CD1c-positive myeloid dendritic cell (primary cell): ENCODE results near the gene FHIT.

Experiments
- DNase-seq: peaks from one replicate; pipeline ENCODE4 v3.0.0-alpha.2; 2016; ENCODE audit errors: extremely low spot score

The FHIT gene

GRCh38 chr3:60102154-60102553 lies 1149.1 kb downstream of the FHIT start:
- DNase-seq: no peak

GRCh38 chr3:60101621-60102020 lies 1149.6 kb downstream of the FHIT start:
- no peak for DNase-seq

GRCh38 chr3:60096403-60096802 lies 1154.8 kb downstream of the FHIT start:
- no peak for DNase-seq

DNA sequence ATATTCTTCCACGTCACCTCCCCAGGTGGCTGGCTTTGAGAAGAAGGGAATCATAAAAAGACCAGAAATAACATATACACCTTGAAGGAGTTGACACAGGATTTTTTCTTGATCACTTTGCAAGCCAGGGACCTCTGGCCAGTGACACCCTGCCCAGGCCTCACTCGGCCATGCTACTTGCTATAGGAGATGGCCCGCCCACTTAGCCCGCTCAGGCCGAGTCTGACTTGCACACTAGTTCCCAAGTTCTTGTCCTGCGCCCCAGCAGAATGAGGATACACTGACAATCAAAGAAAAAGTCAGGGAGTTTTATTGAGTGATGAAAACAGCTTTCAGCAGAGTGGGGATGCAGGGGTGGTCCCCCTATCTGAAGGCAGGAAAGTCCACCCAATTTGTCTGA lies 1155.3 kb downstream of the FHIT start:
- DNase-seq: no peak

- no peak for DNase-seq
Measured at GRCh38 chr3:60095516-60095915, 1155.7 kb downstream of the FHIT start.

- no peak for DNase-seq
Measured at GRCh38 chr3:60094392-60094947, 1156.8 kb downstream of the FHIT start.

GRCh38 chr3:60090548-60090947 lies 1160.7 kb downstream of the FHIT start:
- DNase-seq: no peak

DNA sequence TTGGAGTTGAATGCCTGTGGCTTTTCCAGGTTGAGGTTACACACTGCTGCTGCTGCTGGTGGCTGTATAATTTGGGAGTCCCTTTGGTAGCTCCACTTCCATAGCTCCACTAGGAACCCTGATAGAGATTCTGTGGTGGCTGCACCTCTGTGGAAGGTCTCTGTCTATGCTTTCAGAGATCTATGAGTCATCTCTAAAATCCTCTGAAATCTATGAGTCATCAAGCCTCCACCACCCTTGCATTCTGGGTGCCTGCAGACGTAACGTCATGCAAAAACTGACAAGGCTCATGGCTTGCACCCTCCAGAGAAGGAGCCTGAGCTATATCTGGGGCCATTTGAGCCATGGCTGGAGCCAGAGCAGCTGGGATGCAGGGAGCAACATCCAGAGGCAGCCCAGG lies 1164.4 kb downstream of the FHIT start:
- peak; percentile 2 for DNase-seq

- no peak for DNase-seq
Measured at GRCh38 chr3:60085649-60086048, 1165.6 kb downstream of the FHIT start.

DNA sequence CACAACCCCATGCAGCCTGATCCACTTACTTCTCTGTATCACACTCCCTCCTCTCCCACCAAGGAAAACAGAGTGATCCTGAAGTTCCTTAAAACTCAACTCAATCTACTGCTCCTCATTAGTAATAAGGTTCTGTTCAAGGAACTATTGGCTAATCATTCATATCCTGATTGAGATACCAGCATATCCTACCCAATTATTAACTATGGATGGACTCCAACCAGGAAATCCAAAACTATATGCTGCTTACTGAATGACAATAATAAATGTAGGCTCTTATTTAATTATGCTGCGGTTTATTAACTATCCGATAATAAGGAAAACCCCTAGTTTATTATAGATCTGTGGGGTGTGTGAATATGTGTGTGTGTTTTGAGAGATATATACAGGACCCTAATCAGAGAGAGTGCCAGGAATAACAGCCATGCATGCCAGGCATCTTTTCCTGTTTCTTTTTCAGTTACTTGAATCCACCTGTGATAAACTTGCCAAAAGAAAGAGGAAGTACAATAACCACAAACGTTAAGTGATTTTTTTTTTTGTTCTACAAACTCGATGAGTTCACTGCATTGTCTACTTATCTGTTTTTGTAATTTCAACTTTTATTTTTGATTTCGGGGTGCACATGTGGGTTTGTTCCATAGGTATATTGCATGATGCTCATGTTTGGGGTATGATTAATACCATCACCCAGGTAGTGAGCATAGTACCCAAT lies 1169.7 kb downstream of the FHIT start:
- no peak for DNase-seq

DNA sequence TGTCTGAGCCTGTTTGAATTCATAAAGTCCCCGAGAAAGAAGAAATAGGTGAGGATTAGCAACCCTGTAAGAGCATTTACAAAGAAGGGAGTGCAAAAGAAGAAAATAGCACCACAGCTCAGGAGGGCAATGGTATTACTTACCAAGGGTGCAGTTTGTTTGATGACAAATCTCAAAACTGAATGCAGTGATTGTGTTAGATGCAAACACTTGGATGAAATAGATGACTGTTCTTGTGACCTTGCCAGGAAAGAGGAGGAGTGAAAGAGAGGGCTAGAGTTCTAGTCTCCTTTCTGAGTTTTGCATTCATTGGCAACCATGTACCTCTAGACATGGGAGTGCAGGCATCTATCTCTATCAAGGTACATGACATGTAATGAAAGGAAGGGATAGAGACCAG lies 1170.6 kb downstream of the FHIT start:
- DNase-seq: no peak

GRCh38 chr3:60079076-60079475 lies 1172.2 kb downstream of the FHIT start:
- DNase-seq: no peak

DNA sequence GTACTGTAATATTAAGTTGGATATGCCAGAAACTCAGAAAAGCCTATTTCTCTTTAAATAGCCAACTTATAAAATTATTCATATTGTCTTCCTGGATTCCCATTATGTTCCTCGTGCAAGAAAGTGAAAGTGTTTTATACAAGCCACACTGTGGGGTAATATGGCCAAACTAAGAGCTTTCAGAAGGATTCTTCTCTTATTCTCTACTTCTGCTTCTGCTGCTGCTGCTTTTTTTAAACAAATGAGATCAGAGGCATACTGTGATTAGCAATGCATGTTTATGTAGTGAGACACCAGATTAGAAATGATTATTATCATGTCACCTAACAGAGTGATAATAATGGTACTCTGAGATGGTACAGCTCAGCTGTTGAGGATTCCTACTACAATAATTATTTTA lies 1174.9 kb downstream of the FHIT start:
- peak; percentile 35 for DNase-seq

- DNase-seq: no peak
Measured at GRCh38 chr3:60073942-60074341, 1177.3 kb downstream of the FHIT start.

- no peak for DNase-seq
Measured at GRCh38 chr3:60073228-60073627, 1178.0 kb downstream of the FHIT start.

DNA sequence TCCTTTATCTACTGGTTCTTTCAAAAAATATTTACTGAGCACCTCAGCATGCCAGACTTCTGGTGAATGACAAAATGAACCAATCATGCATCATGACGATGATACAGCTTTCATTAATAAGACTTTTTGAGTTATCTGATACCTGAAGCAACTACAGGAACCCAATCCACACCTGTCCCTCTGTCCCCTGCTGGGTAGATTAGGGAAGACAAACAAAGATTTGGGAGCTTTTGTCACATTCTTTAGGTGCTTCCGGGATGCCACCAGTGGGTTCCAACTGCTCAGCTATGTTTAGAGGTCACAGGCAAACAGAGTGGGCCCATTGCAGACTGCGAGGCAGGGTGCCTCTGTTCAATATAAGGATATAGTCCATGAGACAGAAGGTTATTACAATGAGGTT lies 1180.9 kb downstream of the FHIT start:
- no peak for DNase-seq

GRCh38 chr3:60065227-60065868 lies 1185.9 kb downstream of the FHIT start:
- no peak for DNase-seq

DNA sequence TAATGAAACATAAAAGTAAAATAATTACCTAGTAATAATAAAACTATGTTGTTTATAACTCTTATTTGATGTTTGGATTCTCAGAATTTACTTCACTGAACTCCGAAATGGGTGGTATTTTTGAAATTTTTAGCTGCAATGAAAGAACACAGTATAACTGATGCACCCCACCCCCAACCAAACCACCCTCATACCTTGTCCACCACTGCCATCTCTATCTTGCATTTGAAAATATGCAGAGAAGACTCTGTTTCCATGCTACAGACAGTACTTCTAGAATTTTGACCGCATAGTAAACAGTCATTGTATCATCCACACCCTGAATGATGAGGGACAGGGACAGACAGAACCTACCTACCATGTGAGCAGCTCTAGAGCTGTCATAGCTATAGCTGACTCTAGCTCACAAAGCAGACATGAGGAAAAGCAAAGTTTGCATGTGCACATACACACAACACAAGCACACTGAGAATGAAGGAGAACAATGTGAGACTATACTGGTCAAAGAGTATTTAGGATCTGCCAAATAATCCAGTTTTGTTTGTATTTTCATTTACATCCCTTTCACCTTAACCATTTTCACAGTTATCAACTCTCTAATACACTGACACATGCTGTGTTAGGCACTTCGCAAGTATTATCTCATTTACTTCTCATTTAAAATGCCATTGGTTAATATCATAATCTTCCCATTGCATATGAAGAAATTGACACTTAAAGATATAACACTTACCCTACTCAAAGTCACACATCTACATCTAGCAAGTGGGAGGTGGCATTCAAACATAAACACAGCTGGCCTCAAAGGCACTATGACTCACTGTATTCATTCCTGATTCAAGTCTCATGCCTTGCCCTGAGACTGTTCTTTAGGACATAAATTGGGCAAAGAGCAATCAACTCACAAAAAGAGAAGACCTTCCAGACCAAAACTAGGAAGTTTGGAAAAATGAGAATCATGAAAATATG lies 1186.8 kb downstream of the FHIT start:
- DNase-seq: no peak

DNA sequence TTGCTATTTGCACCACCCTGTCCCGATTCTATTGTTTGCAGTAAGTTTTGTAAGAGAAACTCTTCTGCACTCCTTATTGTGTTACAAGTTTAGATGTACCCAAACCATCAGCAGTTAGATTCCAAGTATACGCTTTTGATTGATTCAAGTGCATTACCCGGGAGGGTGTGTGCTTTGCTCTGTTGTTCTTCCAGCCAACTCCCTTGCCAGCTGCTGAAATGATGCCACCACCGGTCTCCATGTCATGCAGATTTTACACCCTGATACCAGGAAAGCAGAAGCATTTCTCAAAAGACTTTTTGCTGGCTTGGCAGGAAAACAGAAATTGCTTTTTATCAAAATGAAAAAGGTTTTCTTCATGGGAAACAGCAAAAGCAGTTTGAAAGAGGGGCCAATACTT lies 1194.8 kb downstream of the FHIT start:
- DNase-seq: no peak

DNA sequence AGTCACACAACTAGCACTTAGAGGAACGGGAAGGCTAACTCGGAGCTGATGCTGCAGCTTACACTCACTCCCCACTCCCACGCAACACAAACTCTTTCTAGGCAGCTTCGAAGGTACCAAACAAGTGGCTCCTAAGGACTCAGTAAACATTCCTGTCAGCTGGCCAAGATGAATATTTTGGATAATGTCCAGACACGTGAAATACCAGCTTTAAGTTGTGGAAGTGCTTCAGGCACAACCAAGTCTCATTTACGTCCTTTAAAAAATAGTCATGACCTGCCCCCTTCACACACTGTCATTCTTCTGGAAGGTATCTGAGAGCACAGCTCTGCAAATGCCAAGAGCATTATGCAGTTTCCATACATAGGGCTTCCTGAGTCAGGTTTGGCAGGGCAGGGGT lies 1195.5 kb downstream of the FHIT start:
- DNase-seq: no peak

DNA sequence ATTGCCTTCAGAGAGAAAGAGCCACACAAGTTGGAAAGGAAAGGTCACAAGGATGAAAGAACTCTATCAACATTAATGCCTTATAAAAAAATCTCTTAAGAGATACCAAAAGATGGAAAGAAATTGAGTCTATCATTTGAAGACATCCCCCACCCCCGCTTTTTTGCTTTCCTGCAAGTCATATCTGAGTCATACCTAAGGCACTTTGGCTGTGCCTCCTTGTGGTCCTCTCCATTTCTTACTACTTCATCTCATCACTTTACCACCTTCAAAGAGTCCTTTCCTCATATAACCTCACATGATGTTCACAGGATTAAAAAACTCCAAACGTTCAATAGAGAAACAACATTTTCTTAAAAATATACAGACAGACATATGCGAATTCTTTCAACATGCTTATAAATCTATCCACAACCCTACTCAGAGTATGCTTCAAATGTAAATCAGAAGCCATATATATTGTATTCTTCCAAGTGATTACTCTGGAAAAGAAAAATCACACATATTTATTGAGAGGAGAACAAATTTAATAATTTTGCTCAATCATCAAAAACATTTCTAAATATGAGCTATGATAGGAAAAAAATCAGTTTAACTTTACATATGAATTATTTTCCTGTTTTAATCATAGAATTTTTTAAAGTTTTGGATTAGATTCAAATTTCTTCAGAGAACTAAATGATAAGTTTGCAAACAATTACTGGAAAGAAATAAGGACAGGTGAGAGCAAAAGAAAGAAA lies 1197.6 kb downstream of the FHIT start:
- no peak for DNase-seq

DNA sequence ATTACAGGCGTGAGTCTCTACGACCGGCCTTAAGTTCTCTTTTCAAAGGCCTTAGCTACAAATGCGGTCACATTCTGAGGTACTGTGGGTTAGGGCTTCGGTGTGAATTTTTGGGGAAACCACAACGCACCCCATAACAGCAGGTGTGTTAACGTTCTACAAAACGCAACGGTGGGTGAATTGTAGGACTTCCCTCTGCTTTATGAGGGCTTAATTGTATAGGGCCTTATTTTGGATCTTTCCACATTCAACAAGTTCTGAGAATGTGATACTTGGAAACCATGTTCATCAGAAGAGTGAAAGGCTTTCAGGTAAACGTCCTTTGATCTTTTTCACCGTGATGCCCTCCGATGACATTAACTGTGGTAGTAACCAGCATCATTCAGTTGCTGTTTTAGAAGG lies 1202.8 kb downstream of the FHIT start:
- DNase-seq: peak; percentile 18
